CD4-positive, alpha-beta T cell treated with Interleukin-17A for 4 hours (primary cell): ENCODE measurements around the gene RFC2.
"Not testable (repeated sequence)": the region's sequence is repeated elsewhere in the genome, so short reads cannot be mapped to it uniquely, and the experiment has no call there.

Experiments used
- DNase-seq: peaks from one replicate; pipeline ENCODE4 v3.0.0-alpha.2; 2020; ENCODE audit warnings: mixed read lengths

The RFC2 gene

DNA sequence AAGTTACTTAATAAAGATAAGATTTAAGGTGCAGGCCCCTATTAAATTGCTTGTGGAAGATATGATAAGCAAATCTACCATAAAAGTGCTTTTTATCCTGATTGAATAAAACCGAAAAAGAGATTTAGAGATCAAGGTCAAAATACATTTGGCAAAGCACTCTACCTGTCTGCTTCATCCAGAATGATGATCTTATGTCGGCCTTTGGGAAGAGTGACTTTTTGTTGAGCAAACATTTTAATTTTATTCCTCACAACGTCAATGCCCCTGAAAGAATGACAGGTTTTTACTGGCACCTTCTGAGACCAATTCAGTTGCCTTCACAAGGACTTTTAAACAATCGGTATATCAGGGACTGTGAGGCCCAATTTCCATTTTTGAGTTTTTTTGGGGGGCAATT, 7.7 kb downstream of the RFC2 start:
- DNase-seq: no peak

DNA sequence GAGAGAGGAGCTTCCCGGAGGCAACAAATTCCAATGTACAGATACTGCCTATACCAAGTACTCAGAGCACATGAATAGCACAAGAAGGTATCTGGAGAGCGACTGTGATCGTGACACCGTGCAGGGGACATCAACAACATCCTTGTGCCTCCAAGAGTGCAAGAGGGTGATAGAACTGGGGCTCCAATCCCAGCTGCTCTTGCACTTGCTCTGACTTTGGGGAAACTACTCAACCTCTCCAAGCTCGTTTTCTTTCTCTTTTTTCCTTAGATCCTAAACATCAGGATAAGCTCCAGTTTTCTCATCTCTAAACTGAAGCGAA, 12.1 kb downstream of the RFC2 start:
- no peak for DNase-seq

DNA sequence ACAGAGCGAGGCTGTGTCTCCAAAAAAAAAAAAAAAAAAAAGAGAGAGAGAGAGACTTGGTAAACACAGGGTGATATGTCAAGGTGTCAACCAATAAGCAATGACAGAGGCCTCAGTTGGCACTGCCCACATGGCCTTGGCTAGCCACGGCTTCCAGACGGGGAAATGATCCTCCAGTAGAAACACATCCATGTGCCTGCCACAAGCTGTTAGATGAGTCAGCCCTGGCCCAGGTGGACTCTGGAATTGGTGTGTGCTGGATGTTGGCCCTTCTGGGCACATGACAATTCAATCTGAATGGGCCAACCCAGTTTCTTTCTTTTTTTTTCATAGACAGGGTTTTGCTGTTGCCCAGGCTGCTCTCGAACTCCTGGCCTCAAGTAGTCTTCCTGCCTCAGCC, 13.7 kb downstream of the RFC2 start:
- no peak for DNase-seq

DNA sequence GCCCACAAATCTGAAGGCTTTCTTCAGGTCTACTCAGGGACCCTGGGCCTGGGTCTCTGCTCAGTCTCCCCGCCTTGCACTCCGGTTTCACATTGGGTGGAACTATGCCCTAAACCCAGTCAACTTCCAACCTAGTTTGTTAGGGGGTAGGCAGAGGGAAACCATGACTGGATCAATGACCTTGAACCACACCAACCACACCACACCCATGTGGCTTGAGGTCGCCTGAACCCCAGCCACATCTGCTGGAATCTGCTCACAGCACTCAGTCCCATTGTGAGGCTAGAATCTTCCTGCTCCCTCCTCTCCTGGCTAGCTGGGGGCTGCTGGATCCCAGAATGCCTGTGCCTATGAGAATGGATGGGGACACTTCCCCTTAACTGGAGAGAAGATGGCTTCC, 17.9 kb downstream of the RFC2 start:
- no peak for DNase-seq

DNA sequence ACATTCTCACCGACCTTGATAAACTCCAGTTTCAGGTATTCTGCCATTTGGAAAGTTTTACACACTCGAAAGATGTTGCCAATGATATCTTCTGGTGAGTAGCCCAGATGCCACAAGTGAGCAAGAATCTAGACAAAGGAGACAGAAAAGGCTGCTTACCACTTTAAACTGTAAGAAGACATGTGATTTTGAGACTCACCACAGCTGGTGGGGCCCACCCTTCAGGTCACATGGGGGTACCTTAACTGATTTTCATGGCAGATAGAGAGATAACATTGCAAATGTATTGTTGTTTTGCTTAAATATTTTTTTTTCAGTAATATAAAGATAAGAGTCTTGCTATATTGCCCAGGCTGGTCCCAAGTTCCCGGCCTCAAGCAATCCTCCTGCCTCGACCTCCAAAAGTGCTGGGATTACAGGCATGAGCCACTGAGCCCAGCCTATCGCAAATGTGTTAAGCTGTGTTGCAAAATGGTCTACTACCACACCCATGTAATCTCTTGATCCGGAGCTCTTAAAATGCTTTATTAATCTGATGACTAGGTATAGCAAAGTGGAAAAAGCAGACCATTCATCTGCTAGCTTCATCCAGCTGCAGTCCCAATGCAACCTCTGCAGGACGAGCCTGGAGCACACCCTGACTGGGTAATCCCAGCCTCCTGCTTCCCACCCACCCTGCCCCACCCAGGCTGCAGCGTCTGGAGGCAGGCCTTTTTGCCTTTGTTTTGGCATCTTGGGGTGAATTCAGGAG, 18.5 kb downstream of the RFC2 start:
- DNase-seq: no peak

DNA sequence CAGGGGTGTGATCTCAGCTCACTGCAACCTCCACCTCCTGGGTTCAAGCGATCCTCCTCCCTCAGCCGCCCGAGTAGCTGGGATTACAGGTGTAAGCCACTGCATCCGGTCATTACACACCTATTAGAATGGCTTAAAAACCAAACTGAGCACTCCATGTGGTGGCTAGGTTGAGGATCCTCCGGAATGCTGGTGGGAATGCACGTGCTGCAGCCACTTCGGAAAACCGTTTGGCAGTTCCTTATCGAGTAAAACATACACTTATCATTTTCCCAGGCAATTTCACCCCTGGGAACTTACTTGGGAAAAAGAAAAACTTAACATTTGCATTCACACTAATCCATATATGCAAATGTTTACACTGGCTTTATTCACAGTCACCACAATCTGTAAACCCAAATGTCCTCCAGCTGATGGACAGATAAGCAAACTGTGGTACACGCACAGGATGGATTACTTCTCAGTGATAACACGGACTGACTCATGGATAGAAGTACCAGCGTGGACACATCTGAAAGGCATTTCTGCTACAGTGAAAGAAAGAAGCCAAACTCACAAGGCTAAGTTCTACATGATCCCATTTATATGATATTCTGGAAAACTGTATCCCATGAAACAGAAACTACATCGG, 20.4 kb downstream of the RFC2 start:
- no peak for DNase-seq

DNA sequence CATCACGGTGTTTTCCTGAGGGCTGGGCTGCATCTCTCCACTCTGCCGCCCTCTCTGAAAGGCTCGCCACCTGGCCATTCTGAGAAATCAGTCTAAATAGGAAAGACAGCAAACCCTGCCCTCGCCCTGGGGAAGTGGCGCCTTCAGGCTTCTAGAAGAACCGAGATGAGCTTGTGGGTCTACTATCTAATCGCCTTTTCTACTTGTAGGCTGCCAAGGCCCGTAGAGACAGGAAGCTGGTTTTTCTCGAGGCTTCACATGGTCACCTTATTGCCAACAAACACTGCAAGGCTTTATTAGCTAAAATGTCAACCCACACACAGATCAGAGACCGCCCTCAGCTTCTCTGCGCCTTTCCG, 23.0 kb downstream of the RFC2 start:
- no peak for DNase-seq

DNA sequence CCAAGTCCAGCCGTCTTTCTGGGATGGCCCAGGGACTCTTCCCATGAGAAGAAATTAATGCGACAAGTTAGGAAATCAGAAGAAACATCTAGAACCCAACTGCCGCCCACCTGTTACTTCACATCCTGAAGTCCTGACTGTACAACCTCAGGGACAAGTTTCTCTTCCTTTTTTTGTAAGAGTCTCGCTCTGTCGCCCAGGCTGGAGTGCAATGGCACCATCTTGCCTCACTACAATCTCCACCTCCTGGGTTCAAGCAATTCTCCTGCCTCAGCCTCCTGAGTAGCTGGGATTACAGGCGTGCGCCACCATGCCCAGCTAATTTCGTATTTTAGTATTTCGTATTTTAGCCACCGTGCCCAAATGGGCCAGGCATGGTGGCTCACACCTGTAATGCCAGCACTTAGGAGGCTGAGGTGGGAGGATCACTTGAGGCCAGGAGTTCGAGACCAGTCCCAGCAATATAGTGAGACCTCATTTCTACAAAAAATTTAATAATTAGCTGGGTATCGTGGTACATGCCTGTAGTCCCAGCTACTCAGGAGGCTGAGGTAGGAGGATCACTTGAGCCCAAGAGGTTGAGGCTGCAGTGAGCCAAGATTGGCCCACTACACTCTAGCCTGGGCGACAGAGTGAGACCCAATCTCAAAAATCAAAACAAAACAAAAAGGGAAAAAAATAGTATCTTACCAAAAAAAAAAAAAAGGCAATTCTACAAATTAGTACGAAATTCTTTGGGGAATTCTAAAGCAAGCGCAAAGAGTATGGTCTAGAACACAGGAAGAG, 23.6 kb downstream of the RFC2 start:
- DNase-seq: no peak

DNA sequence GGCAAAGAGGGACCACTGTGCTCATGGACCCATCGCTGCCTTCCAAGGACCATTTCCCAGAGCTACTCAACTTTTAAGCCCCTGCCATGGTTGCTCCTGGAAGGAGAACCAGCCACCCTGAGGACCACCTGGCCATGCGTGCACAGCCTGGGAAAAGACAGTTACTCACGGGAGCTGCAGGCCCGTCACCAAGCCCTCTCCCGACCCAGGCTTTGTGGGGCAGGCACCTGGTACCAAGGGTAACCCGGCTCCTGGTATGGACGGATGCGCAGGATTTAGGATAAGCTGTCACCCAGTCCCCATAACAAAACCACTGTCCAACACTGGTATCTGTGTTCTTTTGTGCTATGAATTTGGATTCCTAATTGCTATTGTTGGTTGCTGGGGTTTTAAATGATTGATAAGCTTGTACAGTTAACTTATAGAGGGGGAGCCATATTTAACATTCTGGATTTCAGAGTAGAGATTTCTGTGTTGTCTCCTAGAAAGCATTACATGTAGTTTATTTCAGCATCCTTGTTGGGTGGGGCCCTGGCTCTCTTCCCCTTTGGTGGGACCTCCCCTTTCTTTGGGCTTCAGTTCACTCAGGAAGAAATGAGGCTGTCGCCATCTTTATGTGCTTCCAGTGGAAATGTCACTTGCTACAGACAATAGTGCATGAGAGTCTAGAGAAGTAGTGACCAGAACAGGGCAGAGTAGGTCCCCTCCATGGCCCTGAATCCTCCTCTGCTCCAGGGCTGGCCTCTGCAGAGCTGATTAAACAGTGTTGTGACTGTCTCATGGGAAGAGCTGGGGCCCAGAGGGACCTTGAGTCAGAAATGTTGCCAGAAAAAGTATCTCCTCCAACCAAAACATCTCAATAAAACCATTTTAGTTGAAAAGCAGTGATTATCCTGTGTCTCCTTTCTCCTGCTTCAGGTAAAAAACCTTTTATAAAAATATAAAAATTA, 25.0 kb downstream of the RFC2 start:
- no peak for DNase-seq

DNA sequence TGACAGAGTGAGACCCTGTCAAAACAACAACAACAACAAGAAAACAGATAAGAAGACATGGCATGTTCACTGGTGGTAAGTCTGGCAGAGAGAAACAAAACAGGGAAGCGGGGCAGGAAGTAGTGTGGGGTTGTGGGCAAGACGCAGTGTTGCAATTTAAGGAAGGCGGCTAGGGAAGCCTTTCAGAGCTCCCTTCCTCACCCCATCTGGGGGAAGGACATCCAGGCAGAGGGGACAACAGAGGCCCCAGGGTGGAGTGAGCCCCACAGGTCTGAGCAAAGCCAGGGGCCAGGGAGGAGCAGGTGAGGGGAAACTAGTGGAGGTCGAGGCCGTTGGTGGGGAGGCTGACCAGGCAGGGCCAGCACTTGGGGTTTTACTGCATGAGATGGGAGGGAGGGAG, 27.6 kb downstream of the RFC2 start:
- DNase-seq: no peak

DNA sequence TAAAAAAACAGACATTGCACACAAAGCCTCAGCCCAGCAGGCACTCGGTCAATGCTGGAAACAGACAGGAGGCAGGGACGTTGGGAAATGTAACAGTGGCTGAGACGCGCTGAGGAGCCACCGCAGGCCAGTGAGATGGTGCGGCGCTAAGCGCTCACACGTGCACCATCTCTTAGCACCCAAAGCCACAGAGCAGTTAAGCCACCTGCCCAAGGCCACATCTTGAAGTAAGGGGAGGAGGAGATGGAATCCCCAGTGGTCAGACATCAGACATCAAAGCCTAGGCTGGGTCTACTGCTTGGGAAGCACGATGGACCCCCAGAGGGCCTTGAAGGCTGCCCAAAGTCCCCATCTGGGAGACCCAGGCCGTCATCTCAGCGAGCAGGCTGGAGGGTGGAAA, 28.8 kb downstream of the RFC2 start:
- no peak for DNase-seq

DNA sequence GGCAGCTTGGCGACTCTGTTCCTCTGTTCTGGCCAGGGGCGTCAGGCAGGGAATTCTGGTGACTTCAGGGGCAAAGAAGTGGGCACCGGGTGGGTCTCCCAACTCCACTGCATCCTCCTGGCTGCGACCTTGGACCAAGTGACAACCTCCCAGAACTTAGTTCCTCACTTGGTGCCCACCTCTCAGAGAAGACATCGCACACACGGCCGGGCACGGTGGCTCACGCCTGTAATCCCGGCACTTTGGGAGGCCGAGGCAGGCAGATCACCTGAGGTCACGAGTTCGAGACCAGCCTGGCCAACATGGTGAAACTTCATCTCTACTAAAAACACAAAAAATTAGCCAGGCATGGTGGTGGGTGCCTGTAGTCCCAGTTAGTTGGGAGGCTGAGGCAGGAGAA, 29.3 kb downstream of the RFC2 start:
- not testable (repeated sequence) for DNase-seq

DNA sequence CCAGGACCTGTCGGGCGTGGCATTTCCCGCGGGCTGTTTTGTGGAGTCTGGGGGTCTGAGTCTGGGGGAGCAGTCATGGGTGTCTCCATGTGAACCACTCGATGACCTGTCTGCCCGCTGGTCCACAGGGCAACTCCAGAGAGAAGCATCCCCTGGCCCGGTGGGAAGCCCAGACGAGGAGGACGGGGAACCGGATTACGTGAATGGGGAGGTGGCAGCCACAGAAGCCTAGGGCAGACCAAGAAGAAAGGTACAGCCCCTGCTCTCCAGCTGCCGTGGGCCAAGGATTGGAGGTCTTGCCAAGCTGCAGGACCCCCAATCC, 29.7 kb downstream of the RFC2 start:
- no peak for DNase-seq

DNA sequence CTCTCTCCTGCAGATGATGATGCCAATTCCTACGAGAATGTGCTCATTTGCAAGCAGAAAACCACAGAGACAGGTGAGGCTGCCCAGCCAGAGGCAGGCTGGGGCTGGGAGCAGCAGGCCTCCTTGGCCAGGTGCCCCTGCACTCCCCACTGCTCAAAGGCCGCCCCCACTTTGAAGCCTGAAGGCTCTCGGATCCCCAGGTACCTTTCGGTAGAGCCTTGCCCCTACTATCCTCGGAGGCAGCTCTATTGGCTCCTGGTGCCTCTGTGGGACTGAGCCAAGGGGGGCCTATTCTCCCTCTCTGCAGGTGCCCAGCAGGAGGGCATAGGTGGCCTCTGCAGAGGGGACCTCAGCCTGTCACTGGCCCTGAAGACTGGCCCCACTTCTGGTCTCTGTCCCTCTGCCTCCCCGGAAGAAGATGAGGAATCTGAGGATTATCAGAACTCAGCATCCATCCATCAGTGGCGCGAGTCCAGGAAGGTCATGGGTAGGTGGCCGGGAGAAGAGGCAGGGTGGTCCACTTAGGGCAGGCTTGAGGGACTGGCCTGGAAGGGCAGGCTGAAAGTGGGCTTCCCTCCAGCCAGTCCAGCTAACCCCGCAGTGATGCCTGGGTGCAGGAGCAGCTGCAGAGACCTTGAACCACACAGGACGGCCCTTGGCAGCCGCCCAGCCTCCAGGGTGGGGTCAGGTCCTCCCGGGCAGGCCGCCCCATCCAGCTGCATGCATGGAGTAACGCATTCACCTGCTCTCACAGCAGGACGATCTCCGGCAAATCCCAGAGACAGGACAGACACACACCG, 30.3 kb downstream of the RFC2 start:
- no peak for DNase-seq

DNA sequence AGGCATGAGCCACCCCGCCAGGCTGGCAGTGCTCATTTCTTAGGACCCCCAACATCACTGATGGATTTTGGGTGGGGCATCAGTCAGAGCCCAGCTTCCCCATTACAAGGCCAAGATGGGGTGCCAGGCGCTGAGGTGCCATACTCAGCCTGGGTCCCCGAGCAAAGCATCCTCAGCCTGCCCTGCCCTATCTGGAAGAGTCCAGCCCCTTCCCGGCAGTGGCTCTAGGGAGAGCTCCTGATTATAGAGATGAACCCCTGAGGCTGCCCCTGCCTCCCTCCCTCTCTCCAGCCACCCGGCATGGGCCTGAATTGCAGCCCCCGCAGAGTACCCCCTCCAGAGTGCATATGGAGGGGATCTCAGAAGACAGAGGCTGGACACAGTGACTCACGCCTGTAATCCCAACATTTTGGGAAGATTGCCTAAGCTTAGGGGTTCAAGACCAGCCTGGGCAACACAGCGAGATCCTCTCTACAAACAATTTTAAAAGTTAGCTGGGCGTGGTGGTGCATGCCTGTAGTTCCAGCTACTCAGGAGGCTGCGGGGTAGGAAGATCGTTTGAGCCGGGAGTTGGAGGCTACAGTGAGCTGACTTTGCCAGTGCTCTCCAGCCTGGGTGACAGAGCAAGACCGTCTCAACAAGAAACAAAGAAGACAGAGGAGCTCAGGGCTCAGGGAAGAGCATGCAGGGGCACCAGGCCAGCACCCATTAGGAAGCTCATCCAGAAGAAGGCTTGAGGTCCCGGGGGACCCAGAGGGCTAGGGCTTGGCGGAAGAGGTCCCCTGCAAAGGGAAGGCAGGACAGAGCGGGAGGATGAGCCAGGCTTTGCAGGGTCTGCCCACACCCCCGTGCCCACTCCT, 31.1 kb downstream of the RFC2 start:
- no peak for DNase-seq

DNA sequence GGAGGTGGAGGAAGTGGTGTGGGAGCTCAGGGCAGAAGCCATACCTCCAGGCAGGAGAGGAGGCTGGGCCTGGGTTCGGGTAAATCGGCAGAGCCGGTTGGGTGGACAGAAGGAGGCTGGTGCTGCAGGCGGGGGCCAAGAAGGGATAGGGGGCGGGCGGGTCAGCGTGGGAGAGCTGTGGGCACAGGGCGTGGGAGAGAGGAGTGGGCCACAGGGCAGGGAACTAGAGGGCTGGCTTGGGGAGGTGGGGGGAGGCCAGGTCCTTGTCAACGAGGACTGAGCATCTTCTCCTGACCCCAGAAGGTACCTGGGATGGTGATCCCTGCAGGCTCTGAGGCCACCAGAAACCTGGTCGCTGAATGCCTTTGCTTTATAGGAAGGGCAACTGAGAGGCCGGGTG, 32.5 kb downstream of the RFC2 start:
- no peak for DNase-seq

DNA sequence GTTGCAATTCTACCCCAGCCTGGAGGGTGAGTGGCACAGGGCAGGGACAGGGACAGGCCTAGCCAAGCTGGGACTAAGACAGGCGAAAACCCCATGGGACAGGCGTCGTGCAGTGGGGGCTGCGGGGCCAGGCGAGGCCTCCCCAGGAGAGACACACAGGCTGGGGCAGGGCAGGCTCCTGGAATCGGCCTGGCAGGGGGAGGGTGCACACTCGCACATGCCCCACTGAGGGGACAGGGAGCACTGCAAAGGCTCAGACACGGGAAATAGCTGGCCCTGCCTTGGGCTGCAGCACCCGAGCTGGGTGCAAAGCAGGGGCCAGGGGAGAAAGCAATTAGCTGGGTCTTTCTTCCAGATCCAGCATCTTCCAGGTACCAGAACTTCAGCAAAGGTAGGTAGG, 34.0 kb downstream of the RFC2 start:
- no peak for DNase-seq

DNA sequence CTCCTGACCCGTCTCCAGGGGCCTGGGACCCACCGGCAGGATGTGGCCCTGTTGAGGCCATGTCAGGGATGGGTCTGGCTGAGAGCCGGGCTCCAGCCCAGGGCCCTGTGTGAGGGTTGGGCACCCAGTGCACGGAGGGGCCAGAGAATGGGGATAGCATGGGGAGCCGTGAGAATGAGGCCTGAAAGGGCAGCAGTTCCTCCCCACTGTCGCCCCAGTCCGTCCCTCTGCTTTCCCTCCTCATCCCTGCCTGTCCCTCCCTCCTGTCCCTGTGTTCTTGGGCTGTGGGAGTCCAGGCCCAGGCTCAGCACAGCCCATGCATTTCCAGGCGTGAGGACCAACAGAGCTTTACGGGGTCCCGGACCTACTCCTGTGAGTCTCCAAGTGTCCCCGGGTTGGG, 34.8 kb downstream of the RFC2 start:
- DNase-seq: no peak

DNA sequence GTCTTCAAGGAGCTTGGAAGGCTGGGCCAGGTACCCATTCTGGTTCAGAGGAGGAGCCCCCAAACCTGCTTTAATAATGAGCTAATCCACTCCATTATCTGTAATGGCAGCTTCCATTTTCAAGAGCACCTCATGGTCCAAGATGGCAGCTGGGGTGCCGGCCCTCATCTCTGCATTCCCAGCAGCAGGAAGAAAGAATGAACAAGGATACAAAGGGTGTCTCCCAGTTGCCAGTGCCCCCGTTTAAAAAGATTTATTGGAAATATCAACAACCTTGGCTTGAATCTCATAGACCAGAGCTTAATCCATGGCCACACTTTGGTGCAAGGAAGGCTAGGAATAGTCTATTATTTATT, 35.9 kb downstream of the RFC2 start:
- DNase-seq: no peak

DNA sequence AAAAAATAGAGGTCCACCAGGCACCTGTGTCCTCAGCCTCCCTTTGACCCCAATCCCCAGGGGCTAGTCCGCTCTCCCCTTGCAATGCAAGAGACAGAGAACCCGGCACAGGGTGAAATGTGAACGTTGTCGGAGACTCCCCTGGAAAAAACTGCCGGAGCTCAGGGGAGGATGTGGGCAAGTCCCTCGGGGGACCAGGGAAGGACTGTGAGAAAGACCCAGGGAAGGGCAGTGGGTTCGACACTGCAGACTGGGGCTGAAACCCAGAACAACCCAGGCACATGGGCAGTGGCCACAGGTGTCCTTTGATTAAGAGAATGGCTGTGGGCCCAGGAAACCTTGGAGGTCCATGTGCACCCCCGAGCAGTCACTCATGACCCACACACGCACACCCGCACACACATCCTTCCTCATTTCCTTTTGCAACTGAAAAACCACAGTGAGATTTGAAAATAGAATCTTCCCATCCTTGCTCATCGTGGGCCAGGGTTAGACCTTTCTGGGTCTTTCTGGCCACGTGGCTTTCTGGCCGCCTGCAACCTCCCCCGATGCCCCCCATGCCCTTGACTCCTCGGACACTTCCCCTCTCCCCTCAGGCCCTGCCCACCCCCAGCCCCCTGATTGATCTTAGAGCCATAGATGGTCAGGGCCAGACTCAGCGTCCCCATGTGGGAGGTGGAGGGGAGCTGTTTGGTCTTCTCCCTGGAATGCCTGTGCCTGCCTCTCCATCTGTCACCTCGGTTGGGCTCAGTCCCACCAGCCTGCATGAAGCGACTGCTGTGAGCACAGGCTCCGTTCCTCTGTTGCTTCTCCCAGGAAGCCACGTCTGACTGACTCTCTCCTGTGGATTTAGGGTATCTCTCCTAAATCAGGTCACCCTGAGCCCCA, 36.5 kb downstream of the RFC2 start:
- peak; percentile 17 for DNase-seq

DNA sequence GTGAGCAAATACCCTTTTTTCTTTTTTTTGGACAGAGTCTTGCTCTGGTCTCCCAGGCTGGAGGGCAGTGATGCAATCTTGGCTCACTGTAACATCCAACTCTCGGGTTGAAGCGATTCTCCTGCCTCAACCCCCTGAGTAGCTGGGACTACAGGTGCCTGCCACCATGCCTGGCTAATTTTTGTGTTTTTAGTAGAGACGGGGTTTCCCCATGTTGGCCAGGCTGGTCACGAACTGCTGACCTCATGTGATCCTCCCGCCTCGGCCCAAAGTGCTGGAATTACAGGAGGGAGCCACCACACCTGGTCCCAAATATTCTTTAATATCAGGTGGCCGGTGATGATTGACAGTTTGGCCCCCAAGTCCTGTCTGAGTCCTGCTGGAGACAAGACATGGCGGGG, 37.8 kb downstream of the RFC2 start:
- DNase-seq: no peak
